ENCODE measurements around the gene SDHD. TPM values are rescaled to one million over a fixed set of nuclear protein-coding genes. Genes with fewer than 3 reads are reported as not detected.

Gene SDHD
- total and polyA plus RNA-seq, 2 of the 8 experiments (the other 6 are each of a cell fraction or from before 2014, with no cell fraction given), result 96.0 to 181 TPM

GRCh38 chr11:112143597-112143996, 56.9 kb downstream of the SDHD start:
- H3K23ac ChIP-seq (ENCODE audit: insufficient read length), result no peak overlapping the region
- WGBS, 2 experiments (ENCODE audit: extremely low coverage in 1 of 2, insufficient coverage in 1 of 2, insufficient read length in 1 of 2, insufficient replicate concordance in 2 of 2, low coverage in 1 of 2, low lambda C conversion rate in 2 of 2, missing lambda C conversion rate in 1 of 2), result 87% methylated on average over 3 of the region's 3 CpGs; no CpG with 5 or more reads in 1 of the 2 experiments
- H3K14ac ChIP-seq (ENCODE audit: insufficient read length), result no peak overlapping the region
- no peak overlapping the region for H3K18ac ChIP-seq (ENCODE audit: extremely low read depth, low read length)
- H2BK15ac ChIP-seq (ENCODE audit: low read length), result no peak overlapping the region
- no peaks in the 10 kb centered on the region for H3K9me3 ChIP-seq (ENCODE audit: insufficient read depth in 2 of 2, low read depth in 1 of 2, low read length in 1 of 2)
- H2AFZ ChIP-seq (ENCODE audit: low read length), result no peak overlapping the region
- no peak overlapping the region for H2BK5ac ChIP-seq (ENCODE audit: low read depth, low read length)
- H3K4me3 ChIP-seq (ENCODE audit: extremely low read depth in 1 of 4, insufficient read depth in 2 of 4, low read depth in 3 of 4, low read length in 4 of 4), result no peak overlapping the region
- no peak for FAIRE-seq
- DNase-seq (ENCODE audit: low read depth in 1 of 2, low spot score in 2 of 2), result no peak
- H3K79me1 ChIP-seq (ENCODE audit: low read depth, low read length), result no peaks in the 10 kb centered on the region
- H3K4me1 ChIP-seq (replicated peaks in 1 of 4; ENCODE audit: control insufficient read depth in 3 of 4, insufficient read depth in 4 of 4, low read length in 3 of 4), result no peaks in the 10 kb centered on the region
- H3K27ac ChIP-seq (ENCODE audit: low read depth, low read length), result no peak overlapping the region
- H4K91ac ChIP-seq (replicated peaks; ENCODE audit: insufficient read length, low read length), result no peak overlapping the region
- CTCF ChIA-PET (ENCODE audit: partially characterized antibody), result interaction anchor here (0.9 kb wide), 1 partner anchor 76 kb away, joined by 3 read pairs; no protein-coding TSS in a partner anchor
- H3K9ac ChIP-seq (replicated peaks in 1 of 4; ENCODE audit: extremely low read depth in 1 of 4, low read depth in 3 of 4, low read length in 3 of 4), result no peak overlapping the region
- H2BK120ac ChIP-seq (replicated peaks; ENCODE audit: low read depth, low read length), result no peak overlapping the region
- no peaks in the 10 kb centered on the region for H3K79me2 ChIP-seq (ENCODE audit: control insufficient read depth in 1 of 2, insufficient read depth in 2 of 2, low read length in 2 of 2)
- no peak overlapping the region for H2BK20ac ChIP-seq (ENCODE audit: low read length)
- no peak overlapping the region for H2BK12ac ChIP-seq (ENCODE audit: low read depth, low read length)
- no peak overlapping the region for H4K5ac ChIP-seq (ENCODE audit: insufficient read length, low read depth, low read length)
- H4K20me1 ChIP-seq (replicated peaks in 1 of 2; ENCODE audit: control insufficient read depth in 1 of 2, insufficient read depth in 2 of 2, low read length in 2 of 2), result no peaks in the 10 kb centered on the region
- H3K27me3 ChIP-seq (replicated peaks in 1 of 4; ENCODE audit: control insufficient read depth in 3 of 4, extremely low read depth in 1 of 4, insufficient read depth in 3 of 4, low read length in 3 of 4), result no peaks in the 10 kb centered on the region
- no peaks in the 10 kb centered on the region for H3K36me3 ChIP-seq (ENCODE audit: control insufficient read depth in 2 of 4, insufficient read depth in 4 of 4, low read length in 3 of 4)
- H2AK5ac ChIP-seq (ENCODE audit: low read depth, low read length), result no peak overlapping the region
- no peak overlapping the region for H3K4ac ChIP-seq (replicated peaks; ENCODE audit: insufficient read length, low read depth, low read length)
- H3K23me2 ChIP-seq (ENCODE audit: low read depth, low read length), result no peaks in the 10 kb centered on the region
- H4K8ac ChIP-seq (ENCODE audit: extremely low read depth, insufficient read depth, low read length), result no peak overlapping the region
- POLR2A ChIA-PET (ENCODE audit: partially characterized antibody), result no interaction called here
- H3K56ac ChIP-seq (replicated peaks; ENCODE audit: insufficient read length, low read depth, low read length), result no peak overlapping the region
- no peak overlapping the region for H3K4me2 ChIP-seq (ENCODE audit: insufficient read depth in 1 of 2, low read depth in 2 of 2, low read length in 2 of 2)
- TF ChIP-seq E2F6 (IDR thresholded peaks at IDR 0.05), result no peak
- no peak for TF ChIP-seq TCF12 (IDR thresholded peaks at IDR 0.05; ENCODE audit: low read depth, low read length)
- no peak for TF ChIP-seq JUN (IDR thresholded peaks at IDR 0.05; ENCODE audit: low read depth, low read length)
- no peak for TF ChIP-seq HDAC6 (IDR thresholded peaks at IDR 0.05; ENCODE audit: low read depth, low read length)
- no peak for TF ChIP-seq CTBP2 (IDR thresholded peaks at IDR 0.05; ENCODE audit: borderline replicate concordance, insufficient read depth, insufficient read length, low read length)
- no peak for TF ChIP-seq CHD2 (IDR thresholded peaks at IDR 0.05; ENCODE audit: low read length)
- TF ChIP-seq EP300 (IDR thresholded peaks at IDR 0.05; ENCODE audit: borderline replicate concordance in 1 of 2, low read depth in 2 of 2, low read length in 2 of 2), result no peak
- no peak for TF ChIP-seq TEAD4 (IDR thresholded peaks at IDR 0.05; ENCODE audit: low read depth, low read length)
- TF ChIP-seq ATF3 (IDR thresholded peaks at IDR 0.05; ENCODE audit: insufficient read depth, low read depth, low read length), result no peak
- no peak for TF ChIP-seq ATF2 (IDR thresholded peaks at IDR 0.05; ENCODE audit: low read length)
- no peak for TF ChIP-seq SIN3A (conservative IDR thresholded peaks at IDR 0.05 in 1 of 2, IDR thresholded peaks at IDR 0.05 in 1 of 2; ENCODE audit: low read depth in 1 of 2, low read length in 2 of 2)

Data from H1 (cell line).